GM10847 (cell line): ENCODE results near the gene C14orf180.

Source experiments
- POLR2A ChIP-seq: IDR thresholded peaks from 2 replicates; pipeline ENCODE4 v1.6.1; 2011; ENCODE audit not compliant: insufficient read length; ENCODE audit errors: extremely low read depth

Gene C14orf180

GRCh38 chr14:104579507-104579906 is at the start of gene C14orf180:
Gene C14orf180, plus strand, starts transcription at chr14:104579764. Its CDS starts 6,667 bp downstream, at chr14:104586431.
- no peak for TF ChIP-seq POLR2A

GRCh38 chr14:104530646-104531045 is 48.9 kb upstream of the C14orf180 start:
- no peak for TF ChIP-seq POLR2A

- no peak for TF ChIP-seq POLR2A
Measured at GRCh38 chr14:104531421-104532190, 48.0 kb upstream of the C14orf180 start.

- no peak for TF ChIP-seq POLR2A
Measured at GRCh38 chr14:104532191-104532555, 47.4 kb upstream of the C14orf180 start.

- no peak for TF ChIP-seq POLR2A
Measured at GRCh38 chr14:104534036-104534435, 45.5 kb upstream of the C14orf180 start.

- no peak for TF ChIP-seq POLR2A
Measured at GRCh38 chr14:104536942-104537612, 42.5 kb upstream of the C14orf180 start.

- no peak for TF ChIP-seq POLR2A
Measured at GRCh38 chr14:104537613-104537988, 42.0 kb upstream of the C14orf180 start.

GRCh38 chr14:104541905-104542465 is 37.6 kb upstream of the C14orf180 start:
- TF ChIP-seq POLR2A = no peak

GRCh38 chr14:104542871-104543830 is 36.4 kb upstream of the C14orf180 start:
- TF ChIP-seq POLR2A = no peak

- no peak for TF ChIP-seq POLR2A
Measured at GRCh38 chr14:104544362-104544961, 35.1 kb upstream of the C14orf180 start.

- TF ChIP-seq POLR2A = no peak
Measured at GRCh38 chr14:104545151-104545941, 34.2 kb upstream of the C14orf180 start.

GRCh38 chr14:104545942-104546501 is 33.5 kb upstream of the C14orf180 start:
- TF ChIP-seq POLR2A = no peak

- no peak for TF ChIP-seq POLR2A
Measured at GRCh38 chr14:104546591-104547309, 32.8 kb upstream of the C14orf180 start.
